ENCODE data around the gene SPINT2.
"Not testable (repeated sequence)": the region's sequence is repeated elsewhere in the genome, so short reads cannot be mapped to it uniquely, and the experiment has no call there.

SPINT2 gene

GRCh38 chr19:38333245-38333644 is 68.9 kb downstream of the SPINT2 start:
- in situ Hi-C loops (cut with HindIII; ENCODE audit: low pct_ligation_motif_present, low sequenced_read_pairs) = no loop called here
- Histone ChIP-seq H3K4me3 (ENCODE audit: low read depth, low read length) (no peak overlapping the region), H3K27ac (no peak overlapping the region), H3K27me3 (replicated peaks) (no peaks in the 10 kb centered on the region), H3K36me3 (replicated peaks) (peaks cover 2% of the 10 kb centered on the region)
- TF ChIP-seq CTCF (IDR thresholded peaks at IDR 0.05; ENCODE audit: low read depth, low read length, missing control alignments) = no peak
- DNase-seq = no peak

DNA sequence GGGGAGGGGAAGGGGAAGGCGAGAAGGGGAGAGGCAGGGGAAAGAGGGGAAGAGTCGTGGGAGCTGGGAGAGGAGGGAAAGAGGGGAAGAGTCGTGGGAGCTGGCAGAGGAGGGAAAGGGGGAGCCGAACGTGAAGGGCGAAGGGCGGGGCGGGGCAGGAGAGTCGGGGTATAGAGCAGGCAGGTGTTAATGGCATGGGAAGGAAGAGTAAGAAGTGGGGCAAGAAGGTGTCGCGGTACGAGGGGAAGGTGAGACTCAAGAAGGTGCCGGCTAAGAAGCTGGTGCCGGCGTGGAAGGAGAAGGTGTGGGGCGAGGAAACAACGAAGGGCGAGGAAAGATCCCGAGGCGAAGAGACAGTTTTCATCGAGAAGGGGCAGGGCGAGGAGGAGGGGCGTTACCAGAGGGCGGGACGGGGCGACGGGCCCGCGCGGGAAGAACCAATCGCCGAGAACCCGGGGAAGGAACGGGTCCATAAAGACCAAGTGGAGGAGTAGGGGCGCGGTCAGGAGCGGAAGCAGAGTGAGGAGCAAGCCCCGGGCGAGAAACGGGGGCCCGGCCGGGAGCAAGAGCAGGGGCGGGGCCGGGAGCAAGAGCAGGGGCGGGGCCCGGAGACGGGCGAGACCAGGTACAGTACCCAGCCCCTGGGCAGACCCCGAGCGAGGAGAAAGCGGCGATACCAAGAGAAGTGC is 71.7 kb downstream of the SPINT2 start:
- TF ChIP-seq CTCF (IDR thresholded peaks at IDR 0.05; ENCODE audit: low read depth, low read length, missing control alignments) = no peak
- no peaks in the 10 kb centered on the region for H3K27me3 ChIP-seq (replicated peaks)
- in situ Hi-C loops (cut with HindIII; ENCODE audit: low pct_ligation_motif_present, low sequenced_read_pairs) = no loop called here
- peak overlapping the region; percentile 83 for H3K4me3 ChIP-seq (ENCODE audit: low read depth, low read length)
- peak; percentile 93 for DNase-seq
- H3K36me3 ChIP-seq (replicated peaks) = no peaks in the 10 kb centered on the region
- peak overlapping the region; percentile 73 for H3K27ac ChIP-seq

GRCh38 chr19:38336638-38337359 is 72.4 kb downstream of the SPINT2 start:
- no peaks in the 10 kb centered on the region for H3K27me3 ChIP-seq (replicated peaks)
- peak overlapping the region; percentile 35 for H3K27ac ChIP-seq
- peak overlapping the region; percentile 83 for H3K4me3 ChIP-seq (ENCODE audit: low read depth, low read length)
- no peak for TF ChIP-seq CTCF (IDR thresholded peaks at IDR 0.05; ENCODE audit: low read depth, low read length, missing control alignments)
- no peaks in the 10 kb centered on the region for H3K36me3 ChIP-seq (replicated peaks)
- DNase-seq = peak; percentile 91
- in situ Hi-C loops (cut with HindIII; ENCODE audit: low pct_ligation_motif_present, low sequenced_read_pairs) = no loop called here

- no peak overlapping the region for H3K27ac ChIP-seq
- in situ Hi-C loops (cut with HindIII; ENCODE audit: low pct_ligation_motif_present, low sequenced_read_pairs) = no loop called here
- no peak for DNase-seq
- no peaks in the 10 kb centered on the region for H3K27me3 ChIP-seq (replicated peaks)
- H3K4me3 ChIP-seq (ENCODE audit: low read depth, low read length) = peak overlapping the region; percentile 83
- H3K36me3 ChIP-seq (replicated peaks) = no peaks in the 10 kb centered on the region
- TF ChIP-seq CTCF (IDR thresholded peaks at IDR 0.05; ENCODE audit: low read depth, low read length, missing control alignments) = no peak
Observed at GRCh38 chr19:38337360-38337653, 72.9 kb downstream of the SPINT2 start.

DNA sequence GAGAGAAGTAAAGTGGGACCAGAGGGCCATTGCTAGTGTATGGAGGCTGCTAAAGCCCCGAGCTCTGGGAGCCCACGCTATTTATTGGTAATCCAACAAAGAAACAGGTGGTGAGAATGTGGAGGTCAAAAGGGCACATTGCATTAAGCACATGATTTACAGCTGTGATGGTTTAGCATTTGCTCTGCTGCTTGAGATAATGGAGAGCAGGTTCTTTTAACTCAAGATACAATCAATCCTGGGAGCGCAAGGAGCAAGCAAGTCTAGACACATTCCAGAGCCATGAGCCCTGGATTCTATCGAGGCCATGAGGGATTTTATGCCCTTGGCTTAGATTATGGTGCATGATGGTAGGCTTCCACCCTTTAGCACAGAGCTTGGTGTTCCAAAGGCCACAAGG is 74.6 kb downstream of the SPINT2 start:
- DNase-seq; H3K4me3 ChIP-seq (ENCODE audit: low read depth, low read length); H3K27ac ChIP-seq; H3K36me3 ChIP-seq (replicated peaks); H3K27me3 ChIP-seq (replicated peaks); in situ Hi-C loops (cut with HindIII; ENCODE audit: low pct_ligation_motif_present, low sequenced_read_pairs): not testable (repeated sequence)

- Histone ChIP-seq H3K27ac (no peak overlapping the region), H3K4me3 (ENCODE audit: low read depth, low read length) (no peak overlapping the region), H3K36me3 (replicated peaks) (no peaks in the 10 kb centered on the region), H3K27me3 (replicated peaks) (no peaks in the 10 kb centered on the region)
- no peak for TF ChIP-seq CTCF (IDR thresholded peaks at IDR 0.05; ENCODE audit: low read depth, low read length, missing control alignments)
- in situ Hi-C loops (cut with HindIII; ENCODE audit: low pct_ligation_motif_present, low sequenced_read_pairs) = no loop called here
- DNase-seq = no peak
Observed at GRCh38 chr19:38340927-38341326, 76.6 kb downstream of the SPINT2 start.
